ENCODE measurements around the gene ZNHIT1. TPM values are rescaled to one million over a fixed set of nuclear protein-coding genes. Genes with fewer than 3 reads are reported as not detected.

Gene ZNHIT1
- total RNA-seq, 1 donor = 75.6 TPM

- no peak for DNase-seq (ENCODE audit: low read depth)
- TF ChIP-seq, protein P1, sequence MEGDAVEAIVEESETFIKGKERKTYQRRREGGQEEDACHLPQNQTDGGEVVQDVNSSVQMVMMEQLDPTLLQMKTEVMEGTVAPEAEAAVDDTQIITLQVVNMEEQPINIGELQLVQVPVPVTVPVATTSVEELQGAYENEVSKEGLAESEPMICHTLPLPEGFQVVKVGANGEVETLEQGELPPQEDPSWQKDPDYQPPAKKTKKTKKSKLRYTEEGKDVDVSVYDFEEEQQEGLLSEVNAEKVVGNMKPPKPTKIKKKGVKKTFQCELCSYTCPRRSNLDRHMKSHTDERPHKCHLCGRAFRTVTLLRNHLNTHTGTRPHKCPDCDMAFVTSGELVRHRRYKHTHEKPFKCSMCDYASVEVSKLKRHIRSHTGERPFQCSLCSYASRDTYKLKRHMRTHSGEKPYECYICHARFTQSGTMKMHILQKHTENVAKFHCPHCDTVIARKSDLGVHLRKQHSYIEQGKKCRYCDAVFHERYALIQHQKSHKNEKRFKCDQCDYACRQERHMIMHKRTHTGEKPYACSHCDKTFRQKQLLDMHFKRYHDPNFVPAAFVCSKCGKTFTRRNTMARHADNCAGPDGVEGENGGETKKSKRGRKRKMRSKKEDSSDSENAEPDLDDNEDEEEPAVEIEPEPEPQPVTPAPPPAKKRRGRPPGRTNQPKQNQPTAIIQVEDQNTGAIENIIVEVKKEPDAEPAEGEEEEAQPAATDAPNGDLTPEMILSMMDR (IDR thresholded peaks at IDR 0.05; ENCODE audit: insufficient read depth, low read depth, low read length) = no peak
- no peak overlapping the region for H3K4me3 ChIP-seq (ENCODE audit: low read depth, low read length)
Measured at GRCh38 chr7:101265622-101266516, 47.9 kb downstream of the ZNHIT1 start.

DNA sequence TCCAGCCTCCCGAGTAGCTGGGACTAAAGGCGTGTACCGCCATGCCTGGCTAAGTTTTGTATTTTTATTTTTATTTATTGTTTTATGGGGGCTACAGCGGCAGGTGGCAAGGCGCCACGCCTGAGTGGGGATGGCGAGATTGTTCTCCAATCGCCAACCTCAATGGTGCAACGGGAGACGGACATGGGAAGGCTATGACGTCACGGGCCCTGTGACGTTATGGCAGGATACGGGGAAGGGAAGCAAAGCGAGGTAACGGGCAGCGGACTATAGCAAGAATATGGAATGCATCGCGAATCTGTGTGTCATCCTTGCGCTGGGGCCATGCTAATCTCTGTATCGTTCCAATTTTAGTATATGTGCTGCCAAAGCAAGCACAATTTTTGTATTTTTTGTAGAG lies 51.7 kb downstream of the ZNHIT1 start:
- no peak for DNase-seq (ENCODE audit: low read depth)
- no peak overlapping the region for H3K4me3 ChIP-seq (ENCODE audit: low read depth, low read length)
- TF ChIP-seq, protein P1 (IDR thresholded peaks at IDR 0.05; ENCODE audit: insufficient read depth, low read depth, low read length) = no peak

GRCh38 chr7:101271021-101271420 lies 53.1 kb downstream of the ZNHIT1 start:
- H3K4me3 ChIP-seq (ENCODE audit: low read depth, low read length) = no peak overlapping the region
- TF ChIP-seq, protein P1 (IDR thresholded peaks at IDR 0.05; ENCODE audit: insufficient read depth, low read depth, low read length) = no peak
- no peak for DNase-seq (ENCODE audit: low read depth)

- no peak for DNase-seq (ENCODE audit: low read depth)
- TF ChIP-seq, protein P1 (IDR thresholded peaks at IDR 0.05; ENCODE audit: insufficient read depth, low read depth, low read length) = no peak
- no peak overlapping the region for H3K4me3 ChIP-seq (ENCODE audit: low read depth, low read length)
Measured at GRCh38 chr7:101273206-101273605, 55.2 kb downstream of the ZNHIT1 start.

Small RNA genes lying within 50 kb of the gene (small RNA-seq; reads per million reads assigned to genes)
- not detected for gene RNU6-1104P

Other genes with a start within 250 kb of the ZNHIT1 start
- gene MUC12, start 248.6 kb upstream of the ZNHIT1 start, total RNA-seq = under 0.01 TPM in 1 of 2 replicates, not detected in the other
- not detected in 2 replicates for gene MUC17, start 198.1 kb upstream of the ZNHIT1 start, total RNA-seq
- 11.0 and 16.0 TPM in 2 replicates for gene TRIM56, start 132.7 kb upstream of the ZNHIT1 start, total RNA-seq
- gene SERPINE1, start 91.1 kb upstream of the ZNHIT1 start, total RNA-seq = 700 and 921 TPM in 2 replicates
- 129 and 154 TPM in 2 replicates for gene AP1S1, start 63.7 kb upstream of the ZNHIT1 start, total RNA-seq
- gene VGF, start 52.6 kb upstream of the ZNHIT1 start, total RNA-seq = under 0.01 TPM in 1 of 2 replicates, not detected in the other
- not detected in 2 replicates for gene NAT16, start 37.9 kb upstream of the ZNHIT1 start, total RNA-seq
- gene MOGAT3, start 17.1 kb upstream of the ZNHIT1 start, total RNA-seq = not detected in 2 replicates
- 89.9 and 90.2 TPM in 2 replicates for gene PLOD3, start 584 bp upstream of the ZNHIT1 start, total RNA-seq
- 3.2 and 4.7 TPM in 2 replicates for gene CLDN15, start 19.6 kb downstream of the ZNHIT1 start, total RNA-seq
- 123 and 134 TPM in 2 replicates for gene FIS1, start 26.9 kb downstream of the ZNHIT1 start, total RNA-seq
- 25.5 and 26.4 TPM in 2 replicates for gene IFT22, start 103.6 kb downstream of the ZNHIT1 start, total RNA-seq
- not detected in 2 replicates for gene COL26A1, start 144.7 kb downstream of the ZNHIT1 start, total RNA-seq